ENCODE data around the gene PGBD5.

PGBD5 gene

DNA sequence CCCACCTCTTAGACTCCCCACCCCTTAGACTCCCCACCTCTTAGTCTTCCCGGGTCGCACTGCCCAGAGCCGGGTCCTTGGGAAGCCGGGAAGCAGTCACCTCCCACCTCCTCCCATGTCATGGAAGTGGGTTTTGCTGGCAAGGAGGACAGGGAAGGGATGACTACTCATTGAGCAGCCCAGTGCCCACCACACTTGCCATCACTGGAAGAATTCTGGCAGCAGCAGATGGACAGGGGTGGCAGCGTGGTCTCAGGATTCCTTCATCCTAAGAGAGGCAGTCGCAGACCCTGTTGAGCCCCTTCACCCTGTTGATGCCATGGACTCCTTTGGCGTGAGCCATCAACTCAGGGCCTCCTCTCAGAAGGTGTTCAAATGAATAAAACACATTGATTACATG lies 140.8 kb downstream of the PGBD5 start:
- peaks cover 22 to 23% of the 10 kb centered on the region in 2 donors for H3K4me1 ChIP-seq (ENCODE audit: control insufficient read depth in 1 of 2, insufficient read depth in 2 of 2, low read length in 2 of 2)
- H3K9me3 ChIP-seq (ENCODE audit: control insufficient read depth in 1 of 2, low read length in 2 of 2) = no peaks in the 10 kb centered on the region
- no peak overlapping the region for H3K4me3 ChIP-seq (ENCODE audit: low read depth in 1 of 2, low read length in 2 of 2)
- no peak overlapping the region for H3K27ac ChIP-seq (ENCODE audit: low read depth, low read length)
- H3K9ac ChIP-seq (ENCODE audit: low read depth in 1 of 2, low read length in 2 of 2) = no peak overlapping the region
- no peaks in the 10 kb centered on the region for H3K27me3 ChIP-seq (ENCODE audit: control insufficient read depth in 1 of 2, insufficient read depth in 2 of 2, low read length in 2 of 2)
- peaks cover 0 to 5% of the 10 kb centered on the region in 2 donors for H3K36me3 ChIP-seq (ENCODE audit: control insufficient read depth in 1 of 2, insufficient read depth in 2 of 2, low read length in 2 of 2)

DNA sequence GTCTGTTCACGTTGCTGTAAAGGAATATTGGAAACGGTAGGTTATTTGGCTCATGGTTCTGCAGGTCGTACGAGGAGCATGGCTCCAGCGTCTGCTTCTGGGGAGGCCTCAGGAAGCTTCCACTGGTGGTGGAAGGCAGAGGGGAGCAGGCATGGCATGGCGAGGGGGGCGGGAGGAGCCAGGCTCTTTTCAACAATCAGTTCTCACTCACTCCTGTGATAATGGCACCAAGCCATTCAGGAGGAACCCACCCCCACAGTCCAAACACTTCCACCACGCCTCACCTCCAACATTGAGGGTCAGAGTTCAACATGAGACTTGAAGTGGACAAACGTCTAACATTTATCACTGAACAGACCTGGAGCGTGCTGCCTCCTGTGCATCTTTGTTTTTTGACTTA lies 141.2 kb downstream of the PGBD5 start:
- H3K36me3 ChIP-seq (ENCODE audit: control insufficient read depth in 1 of 2, insufficient read depth in 2 of 2, low read length in 2 of 2) = peaks cover 4 to 10% of the 10 kb centered on the region in 2 donors
- no peaks in the 10 kb centered on the region for H3K27me3 ChIP-seq (ENCODE audit: control insufficient read depth in 1 of 2, insufficient read depth in 2 of 2, low read length in 2 of 2)
- H3K4me3 ChIP-seq (ENCODE audit: low read depth in 1 of 2, low read length in 2 of 2) = no peak overlapping the region
- H3K9ac ChIP-seq (ENCODE audit: low read depth in 1 of 2, low read length in 2 of 2) = no peak overlapping the region
- no peak overlapping the region for H3K27ac ChIP-seq (ENCODE audit: low read depth, low read length)
- peaks cover 22 to 23% of the 10 kb centered on the region in 2 donors for H3K4me1 ChIP-seq (ENCODE audit: control insufficient read depth in 1 of 2, insufficient read depth in 2 of 2, low read length in 2 of 2)
- no peaks in the 10 kb centered on the region for H3K9me3 ChIP-seq (ENCODE audit: control insufficient read depth in 1 of 2, low read length in 2 of 2)

DNA sequence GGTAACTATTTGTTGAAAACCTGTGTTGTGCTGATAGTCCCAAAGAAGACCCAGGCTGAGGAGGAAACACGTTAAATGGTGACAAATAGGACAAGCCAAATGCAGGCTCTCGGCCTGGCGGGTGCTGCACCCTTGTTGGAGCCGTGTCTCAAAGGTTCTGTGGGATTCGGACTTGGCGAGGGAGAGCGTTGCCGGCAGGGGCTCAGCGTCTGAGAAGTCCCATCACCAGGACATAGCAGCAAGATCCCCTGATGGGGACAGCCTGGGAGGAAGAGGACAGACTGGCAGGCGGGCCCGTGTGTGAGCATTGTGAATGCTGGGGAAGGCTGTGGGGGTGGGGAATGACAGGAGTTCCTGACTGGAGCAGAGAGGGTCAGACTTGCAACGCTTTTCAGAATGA lies 142.5 kb downstream of the PGBD5 start:
- H3K4me3 ChIP-seq (ENCODE audit: low read depth in 1 of 2, low read length in 2 of 2) = no peak overlapping the region
- H3K27me3 ChIP-seq (ENCODE audit: control insufficient read depth in 1 of 2, insufficient read depth in 2 of 2, low read length in 2 of 2) = no peaks in the 10 kb centered on the region
- peaks cover 13 to 15% of the 10 kb centered on the region in 2 donors for H3K36me3 ChIP-seq (ENCODE audit: control insufficient read depth in 1 of 2, insufficient read depth in 2 of 2, low read length in 2 of 2)
- H3K27ac ChIP-seq (ENCODE audit: low read depth, low read length) = no peak overlapping the region
- H3K4me1 ChIP-seq (ENCODE audit: control insufficient read depth in 1 of 2, insufficient read depth in 2 of 2, low read length in 2 of 2) = peaks cover 22 to 23% of the 10 kb centered on the region in 2 donors
- H3K9ac ChIP-seq (ENCODE audit: low read depth in 1 of 2, low read length in 2 of 2) = no peak overlapping the region
- H3K9me3 ChIP-seq (ENCODE audit: control insufficient read depth in 1 of 2, low read length in 2 of 2) = no peaks in the 10 kb centered on the region

DNA sequence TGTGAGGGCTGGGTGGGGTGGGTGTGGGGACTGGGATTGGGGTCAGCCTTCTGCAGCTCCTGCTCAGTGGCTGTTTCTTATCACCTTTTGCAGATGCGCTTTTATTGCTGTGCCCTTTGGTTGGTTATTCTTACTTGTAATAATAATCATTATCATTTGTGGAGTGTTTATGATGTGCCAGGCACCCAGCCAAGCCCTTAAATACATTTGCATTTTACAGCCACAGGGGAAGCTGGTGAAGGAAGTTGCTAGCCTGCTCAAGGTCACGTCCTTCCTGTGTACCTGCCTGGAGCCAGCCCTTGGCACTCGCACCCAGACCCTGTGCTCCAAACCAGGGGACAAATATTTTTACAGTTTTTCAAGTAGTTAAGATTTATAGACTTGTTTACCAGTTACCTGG lies 144.0 kb downstream of the PGBD5 start:
- H3K9me3 ChIP-seq (ENCODE audit: control insufficient read depth in 1 of 2, low read length in 2 of 2) = no peaks in the 10 kb centered on the region
- no peak overlapping the region for H3K4me3 ChIP-seq (ENCODE audit: low read depth in 1 of 2, low read length in 2 of 2)
- H3K27ac ChIP-seq (ENCODE audit: low read depth, low read length) = no peak overlapping the region
- H3K27me3 ChIP-seq (ENCODE audit: control insufficient read depth in 1 of 2, insufficient read depth in 2 of 2, low read length in 2 of 2) = no peaks in the 10 kb centered on the region
- H3K36me3 ChIP-seq (ENCODE audit: control insufficient read depth in 1 of 2, insufficient read depth in 2 of 2, low read length in 2 of 2) = peaks cover 13 to 15% of the 10 kb centered on the region in 2 donors
- peaks cover 23 to 26% of the 10 kb centered on the region in 2 donors for H3K4me1 ChIP-seq (ENCODE audit: control insufficient read depth in 1 of 2, insufficient read depth in 2 of 2, low read length in 2 of 2)
- H3K9ac ChIP-seq (ENCODE audit: low read depth in 1 of 2, low read length in 2 of 2) = no peak overlapping the region

DNA sequence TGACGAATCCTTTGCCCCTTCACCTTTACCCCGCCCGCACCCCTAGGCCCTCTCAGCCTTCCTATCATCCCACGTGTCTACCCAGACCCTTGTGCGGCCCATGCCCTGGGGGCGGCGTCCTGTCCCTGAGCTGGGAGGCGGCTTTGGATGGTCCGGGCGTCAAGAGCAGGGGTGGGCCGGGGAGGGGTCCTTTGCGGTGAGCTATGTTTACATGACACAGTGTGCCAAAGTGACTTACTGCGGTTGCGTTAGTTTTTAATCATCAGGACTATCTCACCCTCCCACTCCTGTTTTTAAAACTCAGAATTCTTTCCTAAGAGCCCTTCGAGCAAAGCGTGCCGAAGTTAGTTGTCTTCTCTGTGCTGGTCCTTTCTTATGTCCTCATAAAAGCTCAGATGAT lies 144.6 kb downstream of the PGBD5 start:
- H3K36me3 ChIP-seq (ENCODE audit: control insufficient read depth in 1 of 2, insufficient read depth in 2 of 2, low read length in 2 of 2) = peaks cover 15 to 18% of the 10 kb centered on the region in 2 donors
- H3K27ac ChIP-seq (ENCODE audit: low read depth, low read length) = no peak overlapping the region
- no peaks in the 10 kb centered on the region for H3K9me3 ChIP-seq (ENCODE audit: control insufficient read depth in 1 of 2, low read length in 2 of 2)
- no peak overlapping the region for H3K4me3 ChIP-seq (ENCODE audit: low read depth in 1 of 2, low read length in 2 of 2)
- no peaks in the 10 kb centered on the region for H3K27me3 ChIP-seq (ENCODE audit: control insufficient read depth in 1 of 2, insufficient read depth in 2 of 2, low read length in 2 of 2)
- peaks cover 23 to 26% of the 10 kb centered on the region in 2 donors for H3K4me1 ChIP-seq (ENCODE audit: control insufficient read depth in 1 of 2, insufficient read depth in 2 of 2, low read length in 2 of 2)
- no peak overlapping the region for H3K9ac ChIP-seq (ENCODE audit: low read depth in 1 of 2, low read length in 2 of 2)

DNA sequence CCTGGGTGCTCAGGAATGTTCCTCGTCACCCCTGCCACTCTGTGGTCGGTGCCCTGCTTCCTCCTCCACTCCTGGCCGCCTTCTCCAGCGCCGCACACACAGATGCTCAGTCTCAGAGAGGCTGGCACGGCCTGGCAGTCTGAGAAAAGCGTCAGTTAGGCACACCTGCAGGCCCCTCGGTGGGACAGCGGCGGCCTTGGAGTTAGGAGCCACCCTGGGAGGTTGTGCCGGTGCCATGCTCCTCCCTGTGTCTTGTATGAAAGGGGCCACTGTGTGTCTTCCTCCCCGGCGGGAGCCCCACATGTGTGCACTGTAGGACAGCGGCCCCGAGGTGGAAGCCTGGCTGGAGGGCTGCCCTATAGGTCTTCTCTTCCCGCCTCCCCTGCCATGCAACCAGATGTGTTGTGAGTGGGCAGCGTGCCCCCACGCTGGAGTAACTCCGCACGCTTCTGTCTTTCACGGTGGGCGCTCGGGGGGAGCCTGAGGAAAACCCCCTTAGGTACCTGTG lies 145.2 kb downstream of the PGBD5 start:
- Histone ChIP-seq H3K36me3 (ENCODE audit: control insufficient read depth in 1 of 2, insufficient read depth in 2 of 2, low read length in 2 of 2) (peaks cover 19 to 23% of the 10 kb centered on the region in 2 donors), H3K27ac (ENCODE audit: low read depth, low read length) (no peak overlapping the region), H3K4me1 (ENCODE audit: control insufficient read depth in 1 of 2, insufficient read depth in 2 of 2, low read length in 2 of 2) (peaks cover 23 to 26% of the 10 kb centered on the region in 2 donors), H3K4me3 (ENCODE audit: low read depth in 1 of 2, low read length in 2 of 2) (no peak overlapping the region), H3K9ac (ENCODE audit: low read depth in 1 of 2, low read length in 2 of 2) (no peak overlapping the region), H3K9me3 (ENCODE audit: control insufficient read depth in 1 of 2, low read length in 2 of 2) (no peaks in the 10 kb centered on the region), H3K27me3 (ENCODE audit: control insufficient read depth in 1 of 2, insufficient read depth in 2 of 2, low read length in 2 of 2) (no peaks in the 10 kb centered on the region)

DNA sequence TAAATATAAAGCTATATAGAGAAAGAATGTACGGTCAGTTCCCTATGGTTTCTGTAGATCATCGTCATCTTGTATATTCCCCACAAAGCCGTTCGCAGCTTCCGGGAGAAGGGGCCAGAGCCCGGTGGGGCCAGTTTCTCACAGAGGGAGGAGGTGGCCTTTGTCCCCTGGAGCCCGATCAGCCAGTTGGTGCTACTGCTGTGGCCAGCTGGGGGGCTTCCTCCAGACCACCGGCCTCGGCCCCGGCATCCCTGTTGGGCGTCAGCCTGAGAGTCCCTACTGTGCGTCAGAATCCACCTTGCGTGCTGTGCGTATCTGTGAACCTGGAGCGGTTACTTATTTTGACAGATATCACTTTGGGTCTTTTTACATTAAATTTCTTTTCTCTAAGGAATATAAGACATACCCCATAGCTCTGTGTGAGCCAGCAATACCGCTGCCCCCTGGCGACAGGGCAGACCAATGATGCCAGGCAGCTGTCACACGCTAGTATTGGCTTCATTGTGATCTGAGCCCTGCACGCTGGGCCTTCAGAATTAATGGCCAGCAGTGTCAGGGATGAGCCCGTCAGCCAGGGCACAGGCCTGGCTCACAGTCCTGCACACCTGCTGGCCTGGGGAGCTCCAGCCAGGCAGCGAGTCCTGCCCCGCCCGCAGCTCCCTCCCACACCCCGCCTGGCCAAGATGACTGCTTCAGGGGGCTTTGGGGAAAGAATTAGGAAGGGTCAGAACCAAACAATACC lies 145.9 kb downstream of the PGBD5 start:
- H3K4me1 ChIP-seq (ENCODE audit: control insufficient read depth in 1 of 2, insufficient read depth in 2 of 2, low read length in 2 of 2) = peaks cover 22 to 26% of the 10 kb centered on the region in 2 donors
- no peak overlapping the region for H3K9ac ChIP-seq (ENCODE audit: low read depth in 1 of 2, low read length in 2 of 2)
- H3K36me3 ChIP-seq (ENCODE audit: control insufficient read depth in 1 of 2, insufficient read depth in 2 of 2, low read length in 2 of 2) = peaks cover 19 to 28% of the 10 kb centered on the region in 2 donors
- H3K27me3 ChIP-seq (ENCODE audit: control insufficient read depth in 1 of 2, insufficient read depth in 2 of 2, low read length in 2 of 2) = no peaks in the 10 kb centered on the region
- H3K27ac ChIP-seq (ENCODE audit: low read depth, low read length) = no peak overlapping the region
- no peaks in the 10 kb centered on the region for H3K9me3 ChIP-seq (ENCODE audit: control insufficient read depth in 1 of 2, low read length in 2 of 2)
- H3K4me3 ChIP-seq (ENCODE audit: low read depth in 1 of 2, low read length in 2 of 2) = no peak overlapping the region

DNA sequence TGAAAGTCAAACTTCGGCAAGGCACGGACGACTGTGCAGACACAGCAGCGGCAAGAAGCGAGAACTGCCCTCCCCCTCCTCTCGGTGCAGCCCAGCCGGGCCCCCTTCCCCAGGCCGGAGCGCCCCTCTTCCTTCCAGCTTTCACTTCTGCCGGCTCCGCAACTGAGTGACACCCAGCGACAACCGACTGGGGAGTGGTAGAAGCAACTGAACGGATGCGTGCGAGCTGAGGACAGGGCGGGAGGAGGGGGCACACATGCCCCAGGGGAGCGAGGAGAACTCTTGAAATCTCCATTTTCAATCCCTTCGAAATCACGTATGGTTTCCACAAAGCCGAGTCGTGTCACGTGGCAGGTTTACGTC lies 146.6 kb downstream of the PGBD5 start:
- H3K4me1 ChIP-seq (ENCODE audit: control insufficient read depth in 1 of 2, insufficient read depth in 2 of 2, low read length in 2 of 2) = peaks cover 16 to 26% of the 10 kb centered on the region in 2 donors
- no peaks in the 10 kb centered on the region for H3K27me3 ChIP-seq (ENCODE audit: control insufficient read depth in 1 of 2, insufficient read depth in 2 of 2, low read length in 2 of 2)
- no peak overlapping the region for H3K9ac ChIP-seq (ENCODE audit: low read depth in 1 of 2, low read length in 2 of 2)
- no peaks in the 10 kb centered on the region for H3K9me3 ChIP-seq (ENCODE audit: control insufficient read depth in 1 of 2, low read length in 2 of 2)
- no peak overlapping the region for H3K4me3 ChIP-seq (ENCODE audit: low read depth in 1 of 2, low read length in 2 of 2)
- H3K36me3 ChIP-seq (ENCODE audit: control insufficient read depth in 1 of 2, insufficient read depth in 2 of 2, low read length in 2 of 2) = peaks cover 24 to 34% of the 10 kb centered on the region in 2 donors
- H3K27ac ChIP-seq (ENCODE audit: low read depth, low read length) = no peak overlapping the region

DNA sequence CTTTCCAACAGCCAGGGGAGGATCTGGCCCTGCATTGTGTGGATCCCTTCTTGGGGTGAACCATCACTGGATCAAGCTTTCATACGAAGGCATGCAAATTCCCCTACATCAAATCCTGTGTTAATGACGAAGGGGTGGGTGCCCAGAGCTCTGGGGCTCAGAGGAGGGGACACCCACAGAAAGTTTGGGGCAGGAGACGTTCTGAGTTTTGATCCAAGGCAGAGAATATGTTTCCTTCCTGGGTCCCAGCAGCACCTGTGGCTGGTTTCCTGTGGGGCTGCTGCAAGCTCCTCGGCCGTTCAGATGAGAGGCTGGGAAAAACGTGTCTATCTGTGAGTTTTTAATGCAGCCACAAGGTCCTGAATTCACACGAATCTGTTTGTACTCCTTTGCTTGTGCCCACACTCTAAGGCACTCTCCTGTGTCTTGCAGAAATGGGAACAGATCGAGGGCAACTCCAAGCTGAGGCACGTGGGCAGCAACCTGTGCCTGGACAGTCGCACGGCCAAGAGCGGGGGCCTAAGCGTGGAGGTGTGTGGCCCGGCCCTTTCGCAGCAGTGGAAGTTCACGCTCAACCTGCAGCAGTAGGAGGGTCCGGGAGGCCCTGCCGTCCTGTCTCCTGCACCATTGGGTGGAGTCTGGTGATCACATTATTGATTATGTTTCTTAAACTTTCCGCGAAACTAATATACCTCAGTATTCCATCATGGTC lies 147.1 kb downstream of the PGBD5 start:
- H3K27ac ChIP-seq (ENCODE audit: low read depth, low read length) = no peak overlapping the region
- no peaks in the 10 kb centered on the region for H3K9me3 ChIP-seq (ENCODE audit: control insufficient read depth in 1 of 2, low read length in 2 of 2)
- H3K27me3 ChIP-seq (ENCODE audit: control insufficient read depth in 1 of 2, insufficient read depth in 2 of 2, low read length in 2 of 2) = no peaks in the 10 kb centered on the region
- peaks cover 29 to 36% of the 10 kb centered on the region in 2 donors for H3K36me3 ChIP-seq (ENCODE audit: control insufficient read depth in 1 of 2, insufficient read depth in 2 of 2, low read length in 2 of 2)
- H3K4me1 ChIP-seq (ENCODE audit: control insufficient read depth in 1 of 2, insufficient read depth in 2 of 2, low read length in 2 of 2) = peaks cover 16 to 26% of the 10 kb centered on the region in 2 donors
- no peak overlapping the region for H3K4me3 ChIP-seq (ENCODE audit: low read depth in 1 of 2, low read length in 2 of 2)
- no peak overlapping the region for H3K9ac ChIP-seq (ENCODE audit: low read depth in 1 of 2, low read length in 2 of 2)

DNA sequence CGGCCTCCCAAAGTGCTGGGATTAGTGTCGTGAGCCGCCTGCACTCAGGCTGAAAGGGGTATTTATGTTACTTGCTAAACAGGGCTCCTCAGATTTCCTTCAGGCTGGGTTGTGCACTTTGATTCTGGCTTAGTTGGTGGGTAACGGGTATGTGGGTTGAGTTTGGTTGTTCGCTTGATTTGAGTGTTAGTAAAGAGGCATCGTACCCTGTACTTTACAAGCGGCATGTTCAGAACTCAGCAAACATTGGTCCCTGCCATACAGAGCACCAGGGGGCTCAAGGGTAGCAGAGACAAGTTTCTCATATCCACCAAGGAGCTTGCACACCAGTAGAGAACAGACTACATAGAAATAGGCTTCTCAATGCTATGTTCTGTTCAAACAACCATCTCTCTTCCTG lies 147.8 kb downstream of the PGBD5 start:
- H3K9me3 ChIP-seq (ENCODE audit: control insufficient read depth in 1 of 2, low read length in 2 of 2) = no peaks in the 10 kb centered on the region
- H3K4me3 ChIP-seq (ENCODE audit: low read depth in 1 of 2, low read length in 2 of 2) = no peak overlapping the region
- H3K27ac ChIP-seq (ENCODE audit: low read depth, low read length) = no peak overlapping the region
- H3K9ac ChIP-seq (ENCODE audit: low read depth in 1 of 2, low read length in 2 of 2) = no peak overlapping the region
- H3K36me3 ChIP-seq (ENCODE audit: control insufficient read depth in 1 of 2, insufficient read depth in 2 of 2, low read length in 2 of 2) = peaks cover 31 to 36% of the 10 kb centered on the region in 2 donors
- peaks cover 16 to 26% of the 10 kb centered on the region in 2 donors for H3K4me1 ChIP-seq (ENCODE audit: control insufficient read depth in 1 of 2, insufficient read depth in 2 of 2, low read length in 2 of 2)
- no peaks in the 10 kb centered on the region for H3K27me3 ChIP-seq (ENCODE audit: control insufficient read depth in 1 of 2, insufficient read depth in 2 of 2, low read length in 2 of 2)

Measured in duodenal mucosa (tissue), 2 donors.